Measurements from ENCODE around the gene RAB43. TPM values are rescaled to one million over a fixed set of nuclear protein-coding genes. Genes with fewer than 3 reads are reported as not detected.

The RAB43 gene
- total RNA-seq, 1 experiment from 2014 or later, result 13.5 TPM

GRCh38 chr3:129131465-129132088, 10.0 kb upstream of the RAB43 start:
- BruUV-seq (replicated peaks), result no TSS peak
- intact Hi-C loops (cut with micrococcal nuclease), result no loop called here
- H3K4me3 ChIP-seq (replicated peaks in 1 of 2; ENCODE audit: low read depth in 1 of 2, low read length in 2 of 2), result no peak overlapping the region
- DNase-seq (ENCODE audit: low read depth, low spot score), result no peak
- H4K20me1 ChIP-seq (ENCODE audit: insufficient read depth), result no peaks in the 10 kb centered on the region
- no peaks in the 10 kb centered on the region for H3K9me3 ChIP-seq (ENCODE audit: control insufficient read depth in 1 of 2, insufficient read depth in 1 of 2, low read depth in 1 of 2, low read length in 2 of 2)
- no peaks in the 10 kb centered on the region for H3K4me1 ChIP-seq (ENCODE audit: control insufficient read depth in 1 of 2, insufficient read depth in 2 of 2, low read length in 2 of 2)
- no peaks in the 10 kb centered on the region for H3K9me2 ChIP-seq (ENCODE audit: insufficient read depth)
- peaks cover 23 to 26% of the 10 kb centered on the region in 2 experiments; a peak in 3 of 4 replicates for H3K36me3 ChIP-seq (ENCODE audit: control insufficient read depth in 1 of 2, insufficient read depth in 2 of 2, low read length in 2 of 2)
- no peak overlapping the region for H3K27ac ChIP-seq (ENCODE audit: low read depth, low read length)
- no peaks in the 10 kb centered on the region for H3K79me2 ChIP-seq (ENCODE audit: insufficient read depth, low read length)
- TF ChIP-seq YY1 (IDR thresholded peaks at IDR 0.05; ENCODE audit: extremely low read depth, insufficient replicate concordance, low read depth, low read length) (no peak), CEBPB (IDR thresholded peaks at IDR 0.05; ENCODE audit: low read depth) (no peak), ZBTB33 (IDR thresholded peaks at IDR 0.05; ENCODE audit: extremely low read depth, insufficient replicate concordance, low read length) (no peak), POLR2AphosphoS5 (IDR thresholded peaks at IDR 0.05; ENCODE audit: low read depth, low read length) (no peak), MAX (IDR thresholded peaks at IDR 0.05) (no peak)
- ChIA-PET RAD21 (ENCODE audit: low non-redundant PET in 1 of 2, low total read pairs in 2 of 2, uncharacterized antibody in 2 of 2, unreplicated experiment in 2 of 2) (no interaction called here), POLR2A (no interaction called here), CTCF (interaction anchor here (2.1 kb wide), 1 partner anchor 30 kb away, joined by 5 read pairs; no protein-coding TSS in a partner anchor)
- H3K27me3 ChIP-seq (ENCODE audit: insufficient read depth, low read length), result no peaks in the 10 kb centered on the region
- H3K4me2 ChIP-seq (ENCODE audit: low read length), result no peak overlapping the region
- no peak for ATAC-seq
- H2AFZ ChIP-seq (ENCODE audit: low read depth, low read length, poor library complexity, severe bottlenecking), result no peak overlapping the region
- H3K9ac ChIP-seq (ENCODE audit: low read length), result no peak overlapping the region

- no TSS peak for BruUV-seq (replicated peaks)
- intact Hi-C loops (cut with micrococcal nuclease), result no loop called here
- no peak for DNase-seq (ENCODE audit: low read depth, low spot score)
- Histone ChIP-seq H3K4me2 (ENCODE audit: low read length) (no peak overlapping the region), H3K4me1 (ENCODE audit: control insufficient read depth in 1 of 2, insufficient read depth in 2 of 2, low read length in 2 of 2) (no peaks in the 10 kb centered on the region), H3K36me3 (ENCODE audit: control insufficient read depth in 1 of 2, insufficient read depth in 2 of 2, low read length in 2 of 2) (peaks cover 23 to 26% of the 10 kb centered on the region in 2 experiments; a peak in 3 of 4 replicates), H3K79me2 (ENCODE audit: insufficient read depth, low read length) (no peaks in the 10 kb centered on the region), H4K20me1 (ENCODE audit: insufficient read depth) (no peaks in the 10 kb centered on the region), H3K9me2 (ENCODE audit: insufficient read depth) (no peaks in the 10 kb centered on the region), H3K4me3 (replicated peaks in 1 of 2; ENCODE audit: low read depth in 1 of 2, low read length in 2 of 2) (no peak overlapping the region), H2AFZ (ENCODE audit: low read depth, low read length, poor library complexity, severe bottlenecking) (no peak overlapping the region), H3K27me3 (ENCODE audit: insufficient read depth, low read length) (no peaks in the 10 kb centered on the region), H3K9me3 (ENCODE audit: control insufficient read depth in 1 of 2, insufficient read depth in 1 of 2, low read depth in 1 of 2, low read length in 2 of 2) (no peaks in the 10 kb centered on the region), H3K27ac (ENCODE audit: low read depth, low read length) (no peak overlapping the region), H3K9ac (ENCODE audit: low read length) (no peak overlapping the region)
- CTCF ChIA-PET, result no interaction called here
- RAD21 ChIA-PET (ENCODE audit: low non-redundant PET in 1 of 2, low total read pairs in 2 of 2, uncharacterized antibody in 2 of 2, unreplicated experiment in 2 of 2), result no interaction called here
- no peak for TF ChIP-seq EZH2 (IDR thresholded peaks at IDR 0.05)
- no peak for TF ChIP-seq RAD21 (IDR thresholded peaks at IDR 0.05; ENCODE audit: low read depth)
- TF ChIP-seq EGR1 (IDR thresholded peaks at IDR 0.05; ENCODE audit: low read depth), result no peak
- no peak for TF ChIP-seq YY1 (IDR thresholded peaks at IDR 0.05; ENCODE audit: extremely low read depth, insufficient replicate concordance, low read depth, low read length)
- no peak for TF ChIP-seq POLR2A (IDR thresholded peaks at IDR 0.05; ENCODE audit: borderline replicate concordance, extremely low read depth, insufficient read depth, insufficient read length)
- no peak for TF ChIP-seq REST (IDR thresholded peaks at IDR 0.05; ENCODE audit: low read depth)
- POLR2A ChIA-PET, result no interaction called here
- ATAC-seq, result no peak
Measured at GRCh38 chr3:129130291-129130813, 8.7 kb upstream of the RAB43 start.
